Measurements from ENCODE around the gene MYG1.

- TF ChIP-seq CTCF (IDR thresholded peaks at IDR 0.05; ENCODE audit: poor library complexity) (no peak), EZH2 (IDR thresholded peaks at IDR 0.05; ENCODE audit: borderline replicate concordance) (no peak), EZH2phosphoT487 (IDR thresholded peaks at IDR 0.05; ENCODE audit: low read depth, severe bottlenecking, unreplicated experiment) (no peak)
These were observed 33.7 kb upstream of the MYG1 start for GRCh38 chr12:53265783-53266182.
